ENCODE measurements around the gene SUMO3. TPM values are rescaled to one million over a fixed set of nuclear protein-coding genes. Genes with fewer than 3 reads are reported as not detected.

The SUMO3 gene
- total and polyA plus RNA-seq, 3 donors from 2014 or later: 69.9 to 93.0 (median 87.9) TPM

DNA sequence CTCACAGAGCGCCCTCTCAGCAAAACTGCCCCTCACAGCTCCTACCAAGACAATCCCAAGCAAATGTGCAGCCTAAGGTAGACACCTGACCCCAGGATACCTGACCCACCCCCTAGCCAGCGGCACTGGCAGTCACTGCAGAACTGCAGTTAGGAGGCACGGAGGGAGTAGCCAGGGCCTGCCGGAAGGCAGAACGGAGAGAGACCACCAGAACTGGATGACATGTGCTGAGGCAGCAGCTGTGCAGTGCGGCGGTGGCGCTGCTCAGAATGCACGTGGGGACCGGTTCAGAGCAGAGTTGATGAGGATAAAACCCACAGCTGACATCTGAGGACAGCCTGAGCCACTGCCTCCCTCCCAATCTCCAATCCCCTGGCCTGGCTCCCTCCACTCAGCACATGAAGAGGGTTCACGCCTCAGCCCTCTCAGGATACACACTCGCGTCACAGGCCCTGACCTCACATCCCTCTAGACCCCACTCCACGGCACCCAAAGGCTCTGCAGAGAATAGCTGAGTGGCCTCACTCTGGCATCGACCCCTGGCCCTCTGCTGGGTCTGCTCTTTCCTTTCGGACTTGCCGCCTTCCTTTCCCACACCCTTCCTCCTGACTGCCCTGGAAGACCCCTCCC is 45.9 kb downstream of the SUMO3 start:
- no peaks in the 10 kb centered on the region for H3K36me3 ChIP-seq (ENCODE audit: low read depth, missing control alignments)
- TF ChIP-seq POLR2A (IDR thresholded peaks at IDR 0.05): no peak
- TF ChIP-seq, protein P1, sequence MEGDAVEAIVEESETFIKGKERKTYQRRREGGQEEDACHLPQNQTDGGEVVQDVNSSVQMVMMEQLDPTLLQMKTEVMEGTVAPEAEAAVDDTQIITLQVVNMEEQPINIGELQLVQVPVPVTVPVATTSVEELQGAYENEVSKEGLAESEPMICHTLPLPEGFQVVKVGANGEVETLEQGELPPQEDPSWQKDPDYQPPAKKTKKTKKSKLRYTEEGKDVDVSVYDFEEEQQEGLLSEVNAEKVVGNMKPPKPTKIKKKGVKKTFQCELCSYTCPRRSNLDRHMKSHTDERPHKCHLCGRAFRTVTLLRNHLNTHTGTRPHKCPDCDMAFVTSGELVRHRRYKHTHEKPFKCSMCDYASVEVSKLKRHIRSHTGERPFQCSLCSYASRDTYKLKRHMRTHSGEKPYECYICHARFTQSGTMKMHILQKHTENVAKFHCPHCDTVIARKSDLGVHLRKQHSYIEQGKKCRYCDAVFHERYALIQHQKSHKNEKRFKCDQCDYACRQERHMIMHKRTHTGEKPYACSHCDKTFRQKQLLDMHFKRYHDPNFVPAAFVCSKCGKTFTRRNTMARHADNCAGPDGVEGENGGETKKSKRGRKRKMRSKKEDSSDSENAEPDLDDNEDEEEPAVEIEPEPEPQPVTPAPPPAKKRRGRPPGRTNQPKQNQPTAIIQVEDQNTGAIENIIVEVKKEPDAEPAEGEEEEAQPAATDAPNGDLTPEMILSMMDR (IDR thresholded peaks at IDR 0.05): no peak
- no peaks in the 10 kb centered on the region for H3K27me3 ChIP-seq
- no peak for DNase-seq
- H3K9me3 ChIP-seq: no peaks in the 10 kb centered on the region
- no peak overlapping the region for H3K4me3 ChIP-seq
- 85 to 95% methylated on average over 17 of the region's 17 CpGs for WGBS, 2 donors
- H3K27ac ChIP-seq: no peak overlapping the region
- H3K4me1 ChIP-seq: no peaks in the 10 kb centered on the region
- intact Hi-C loops (cut with DNase I; ENCODE audit: low total_unique reads): no loop called here

DNA sequence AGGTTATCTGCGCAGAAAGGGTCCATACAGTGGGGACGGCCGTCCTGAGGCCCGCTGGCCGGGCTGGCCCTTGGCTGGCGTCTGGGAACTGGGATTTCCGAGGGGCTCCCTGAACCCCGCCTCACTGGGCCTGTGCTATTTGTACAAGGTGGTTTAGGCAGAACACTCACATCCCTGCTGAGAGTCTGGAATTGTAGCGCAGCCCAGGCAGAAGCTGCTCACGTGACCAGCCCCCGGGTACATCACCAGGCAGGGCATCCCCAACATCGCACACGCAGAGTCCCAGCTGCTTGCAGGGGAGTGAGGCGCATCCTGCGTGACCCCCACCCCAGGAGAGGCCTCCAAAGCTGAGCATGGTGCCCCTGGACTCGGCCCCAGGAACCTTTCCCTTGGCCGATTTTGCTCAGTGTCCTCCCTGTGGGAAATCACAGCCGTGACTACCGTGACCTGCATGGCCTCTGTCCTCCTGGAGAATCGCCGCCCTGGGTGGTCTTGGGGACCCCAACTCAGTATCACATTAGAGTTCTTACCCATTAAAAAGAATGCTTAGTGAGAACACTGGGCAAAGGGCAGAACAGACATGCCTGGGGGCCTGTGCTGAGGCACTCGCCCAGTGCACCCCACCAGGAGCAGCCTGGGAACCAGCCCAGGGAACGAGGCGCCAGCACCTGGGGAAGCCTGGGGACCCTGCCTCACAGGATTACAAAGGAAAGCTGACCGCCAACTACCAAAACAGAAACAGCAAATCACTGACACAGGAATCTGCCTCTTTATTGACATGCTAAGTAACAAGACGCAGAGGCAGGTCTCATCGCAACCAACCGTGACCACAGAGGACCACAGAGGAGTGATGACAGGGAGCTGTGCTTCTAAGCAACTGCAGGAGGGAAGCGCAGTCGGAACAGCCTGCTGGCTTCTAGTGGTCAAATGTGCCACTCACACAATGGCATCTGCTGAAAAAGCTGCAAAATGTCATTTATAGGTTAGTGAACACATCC is 49.7 kb downstream of the SUMO3 start:
- Histone ChIP-seq H3K9me3 (no peaks in the 10 kb centered on the region), H3K4me1 (peaks cover 3% of the 10 kb centered on the region), H3K4me3 (no peak overlapping the region), H3K27me3 (no peaks in the 10 kb centered on the region), H3K36me3 (ENCODE audit: low read depth, missing control alignments) (no peaks in the 10 kb centered on the region), H3K27ac (no peak overlapping the region)
- intact Hi-C loops (cut with DNase I; ENCODE audit: low total_unique reads): no loop called here
- DNase-seq: no peak
- WGBS, 2 donors: 82 to 90% methylated on average over 22 to 30 of the region's 30 CpGs
- TF ChIP-seq POLR2A (IDR thresholded peaks at IDR 0.05): no peak
- TF ChIP-seq, protein P1 (IDR thresholded peaks at IDR 0.05): no peak

DNA sequence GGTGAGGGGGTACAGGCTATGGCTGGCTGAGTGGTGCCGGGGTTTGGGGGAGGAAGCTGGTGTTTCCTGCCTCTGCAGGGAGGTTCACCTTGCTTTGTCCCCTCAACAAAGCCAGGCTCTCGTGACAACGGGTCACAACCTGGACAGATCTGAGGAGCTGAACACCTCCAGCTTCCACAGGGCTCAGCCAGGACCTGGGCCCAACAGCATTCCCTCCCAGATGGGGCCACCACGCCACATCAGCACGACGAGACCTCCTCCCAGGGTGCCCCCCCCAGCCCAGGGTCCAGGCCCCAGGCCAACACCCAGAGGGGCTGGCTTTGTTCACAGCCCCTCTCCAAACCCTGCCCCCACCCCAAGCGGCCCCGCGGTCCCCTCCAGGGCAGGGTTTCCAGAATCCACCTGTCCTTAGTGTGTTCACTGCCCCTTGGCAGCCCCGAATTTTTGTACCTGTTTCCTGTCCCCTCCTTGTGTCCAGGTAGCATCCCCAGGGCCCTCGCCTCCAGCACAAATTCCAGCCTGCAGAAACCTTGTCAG is 51.0 kb downstream of the SUMO3 start:
- intact Hi-C loops (cut with DNase I; ENCODE audit: low total_unique reads): no loop called here

DNA sequence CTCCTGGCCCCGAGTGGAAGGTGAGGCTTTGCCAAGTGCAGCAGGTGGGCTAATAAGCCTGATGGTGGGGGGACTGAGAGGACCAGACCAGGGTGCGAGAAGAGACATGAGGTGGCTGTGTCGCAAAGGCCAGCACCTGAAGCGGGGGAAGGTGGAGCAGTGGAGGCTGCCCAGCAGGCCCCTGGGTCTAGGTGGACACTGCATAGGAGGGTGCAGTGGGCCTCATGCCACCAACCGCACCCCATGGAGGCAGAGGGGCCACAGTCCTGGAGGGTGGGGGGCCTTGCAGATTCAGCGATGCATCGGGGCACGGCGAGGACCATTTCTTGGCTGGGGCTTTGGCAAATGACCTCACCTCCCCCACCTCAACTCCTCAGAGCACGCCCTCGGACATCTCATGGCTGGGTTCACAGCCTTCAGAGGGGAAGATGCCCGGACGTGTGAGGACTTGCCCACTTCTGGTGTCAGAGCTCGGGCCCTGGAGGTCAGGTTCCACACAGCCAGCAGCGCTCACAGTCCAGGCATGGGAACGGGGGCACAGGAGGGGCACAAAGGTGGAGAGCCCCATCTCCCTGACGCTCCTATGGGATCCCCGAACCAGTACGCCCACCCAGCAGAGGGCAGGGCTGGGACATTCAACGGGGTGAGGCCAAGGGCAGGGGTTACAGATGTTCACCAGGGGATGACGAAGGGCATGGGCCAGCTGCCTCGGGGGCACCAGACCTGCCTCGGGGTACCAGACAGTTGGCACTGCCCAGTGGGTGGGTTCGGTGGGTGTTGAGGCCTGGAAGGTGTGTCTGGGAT is 51.6 kb downstream of the SUMO3 start:
- Histone ChIP-seq H3K9me3 (no peaks in the 10 kb centered on the region), H3K36me3 (ENCODE audit: low read depth, missing control alignments) (no peaks in the 10 kb centered on the region), H3K4me1 (peaks cover 3% of the 10 kb centered on the region), H3K4me3 (no peak overlapping the region), H3K27ac (no peak overlapping the region), H3K27me3 (no peaks in the 10 kb centered on the region)
- 83 to 91% methylated on average over 12 to 24 of the region's 24 CpGs for WGBS, 2 donors
- no peak for DNase-seq
- TF ChIP-seq, protein P1 (IDR thresholded peaks at IDR 0.05): no peak
- TF ChIP-seq POLR2A (IDR thresholded peaks at IDR 0.05): no peak
- intact Hi-C loops (cut with DNase I; ENCODE audit: low total_unique reads): no loop called here

More for the DNA sequence above, 51.0 kb downstream of the SUMO3 start:
- Histone ChIP-seq H3K4me3 (no peak overlapping the region), H3K9me3 (no peaks in the 10 kb centered on the region), H3K27me3 (no peaks in the 10 kb centered on the region), H3K4me1 (peaks cover 3% of the 10 kb centered on the region), H3K27ac (no peak overlapping the region), H3K36me3 (ENCODE audit: low read depth, missing control alignments) (no peaks in the 10 kb centered on the region)
- DNase-seq: no peak
- TF ChIP-seq POLR2A (IDR thresholded peaks at IDR 0.05): no peak
- TF ChIP-seq, protein P1 (IDR thresholded peaks at IDR 0.05): no peak
- WGBS, 2 donors: 87 to 92% methylated on average over 4 to 11 of the region's 11 CpGs

Measured in testis (tissue), 3 donors.